Astrocyte of the cerebellum (primary cell): ENCODE data around the gene ZNF718.
"Not testable (repeated sequence)": the region's sequence is repeated elsewhere in the genome, so short reads cannot be mapped to it uniquely, and the experiment has no call there.

ENCODE experiments used
- DNase-seq: peaks from one replicate; pipeline ENCODE4 v3.0.0-alpha.2; 2011; ENCODE audit warnings: low read depth
- H3K4me3 ChIP-seq: 2 replicates; pipeline ENCODE4 v1.5.1; 2011; ENCODE audit warnings: mild to moderate bottlenecking, low read depth, low read length, moderate library complexity
- CTCF ChIP-seq: IDR thresholded peaks from 2 replicates; pipeline ENCODE4 v1.5.1; 2012; ENCODE audit warnings: low read length, low read depth, moderate library complexity, mild to moderate bottlenecking; ENCODE audit errors: missing control alignments
- in situ Hi-C: cut with HindIII; loops from 2 replicates; pipeline ENCODE4 v1.10.0; 2017; ENCODE audit warnings: low sequenced_read_pairs

ZNF718 gene

GRCh38 chr4:146621-147020 is 22.3 kb downstream of the ZNF718 start:
- in situ Hi-C loops: no loop called here
- H3K4me3 ChIP-seq: no peak overlapping the region
- TF ChIP-seq CTCF: no peak
- DNase-seq: no peak

GRCh38 chr4:147233-147632 is 22.9 kb downstream of the ZNF718 start:
- H3K4me3 ChIP-seq: no peak overlapping the region
- in situ Hi-C loops: no loop called here
- no peak for DNase-seq
- TF ChIP-seq CTCF: no peak

GRCh38 chr4:161496-162284 is 37.4 kb downstream of the ZNF718 start:
- in situ Hi-C loops: no loop called here
- TF ChIP-seq CTCF: no peak
- no peak for DNase-seq
- no peak overlapping the region for H3K4me3 ChIP-seq

GRCh38 chr4:169640-170039 is 45.3 kb downstream of the ZNF718 start:
- in situ Hi-C loops, DNase-seq, H3K4me3 ChIP-seq: not testable (repeated sequence)

GRCh38 chr4:171318-171717 is 47.0 kb downstream of the ZNF718 start:
- H3K4me3 ChIP-seq, in situ Hi-C loops, DNase-seq: not testable (repeated sequence)

- no peak overlapping the region for H3K4me3 ChIP-seq
- DNase-seq: no peak
- in situ Hi-C loops: no loop called here
- TF ChIP-seq CTCF: no peak
Observed at GRCh38 chr4:173666-174314, 49.5 kb downstream of the ZNF718 start.

GRCh38 chr4:175986-176385 is 51.7 kb downstream of the ZNF718 start:
- in situ Hi-C loops: no loop called here
- DNase-seq: no peak
- no peak for TF ChIP-seq CTCF
- no peak overlapping the region for H3K4me3 ChIP-seq
